GM23338 (cell line): Measurements from ENCODE around the gene CRISP1. TPM values are rescaled to one million over a fixed set of nuclear protein-coding genes. Genes with fewer than 3 reads are reported as not detected.

Source experiments
- ATAC-seq: fragments of 200-7000 bp; cut with Tn5 transposase; 3 replicates; pipeline ENCODE4 v1.9.1; 2020
- DNase-seq: peaks from one replicate; pipeline ENCODE4 v3.0.0-alpha.2; 2015; ENCODE audit warnings: low spot score
- H2AFZ ChIP-seq: fragments of 200-600 bp; sonication (generic); 2 replicates; pipeline ENCODE4 v1.8.0; 2016; ENCODE audit warnings: antibody characterized with exemption, mild to moderate bottlenecking, moderate library complexity
- H3F3A ChIP-seq: fragments of 200-600 bp; sonication (generic); replicated peaks from 2 replicates; pipeline ENCODE4 v1.8.0; 2017; ENCODE audit warnings: antibody characterized with exemption, mixed run types, low read depth
- H3K27ac ChIP-seq: fragments of 200-600 bp; sonication (generic); 2 replicates; pipeline ENCODE4 v1.6.1; 2016; ENCODE audit warnings: low read depth
- H3K27me3 ChIP-seq: fragments of 200-600 bp; sonication (generic); 2 replicates; pipeline ENCODE4 v1.8.0; 2016; ENCODE audit warnings: mild to moderate bottlenecking, mixed run types, moderate library complexity; ENCODE audit not compliant: insufficient read depth
- H3K36me3 ChIP-seq: fragments of 200-600 bp; sonication (generic); 2 replicates; pipeline ENCODE4 v1.8.0; 2016; ENCODE audit warnings: mild to moderate bottlenecking; ENCODE audit not compliant: insufficient read depth
- H3K4me1 ChIP-seq: fragments of 200-600 bp; sonication (generic); 2 replicates; pipeline ENCODE4 v1.8.0; 2016; ENCODE audit warnings: mild to moderate bottlenecking, moderate library complexity; ENCODE audit not compliant: insufficient read depth
- H3K4me2 ChIP-seq: fragments of 200-600 bp; sonication (generic); 2 replicates; pipeline ENCODE4 v1.7.1; 2017; ENCODE audit warnings: mixed run types
- H3K4me3 ChIP-seq: fragments of 200-600 bp; sonication (generic); 2 replicates; pipeline ENCODE4 v1.6.1; 2016; ENCODE audit warnings: mixed run types
- H3K79me2 ChIP-seq: fragments of 200-600 bp; sonication (generic); replicated peaks from 2 replicates; pipeline ENCODE4 v1.8.0; 2017; ENCODE audit warnings: mild to moderate bottlenecking; ENCODE audit not compliant: insufficient read depth
- H3K9me2 ChIP-seq: fragments of 200-600 bp; sonication (generic); 2 replicates; pipeline ENCODE4 v1.8.0; 2017; ENCODE audit not compliant: insufficient read depth
- H4K20me1 ChIP-seq: fragments of 200-600 bp; sonication (generic); replicated peaks from 2 replicates; pipeline ENCODE4 v1.8.0; 2017; ENCODE audit warnings: mild to moderate bottlenecking; ENCODE audit not compliant: insufficient read depth
- H3K27ac Mint-ChIP-seq: 2 replicates; pipeline ENCODE4 v1.8.0; 2020; ENCODE audit warnings: inconsistent platforms, mild to moderate bottlenecking, moderate library complexity, mixed read lengths
- H3K27me3 Mint-ChIP-seq: 3 replicates; pipeline ENCODE4 v1.8.0; 2022; ENCODE audit warnings: low read depth, mild to moderate bottlenecking, moderate library complexity, mixed read lengths, inconsistent platforms; ENCODE audit not compliant: insufficient read depth, poor library complexity
- H3K36me3 Mint-ChIP-seq: 3 replicates; pipeline ENCODE4 v1.8.0; 2021; ENCODE audit warnings: low read depth, mild to moderate bottlenecking, inconsistent platforms, moderate library complexity, mixed read lengths
- H3K4me1 Mint-ChIP-seq: 3 replicates; pipeline ENCODE4 v1.8.0; 2020; ENCODE audit warnings: mild to moderate bottlenecking, inconsistent platforms, mixed read lengths
- H3K4me3 Mint-ChIP-seq: 3 replicates; pipeline ENCODE4 v1.8.0; 2021; ENCODE audit warnings: moderate library complexity, mild to moderate bottlenecking, inconsistent platforms, mixed read lengths
- H3K9me3 Mint-ChIP-seq: 3 replicates; pipeline ENCODE4 v1.8.0; 2020; ENCODE audit warnings: moderate library complexity, mild to moderate bottlenecking, inconsistent platforms, mixed read lengths
- CREB1 ChIP-seq: fragments of 250-450 bp; sonication (Bioruptor Pico); IDR thresholded peaks from 2 replicates; pipeline ENCODE4 v1.5.0; 2020; ENCODE audit warnings: low read depth, mild to moderate bottlenecking, moderate library complexity
- JUNB ChIP-seq: IDR thresholded peaks from one replicate; pipeline ENCODE4 v1.6.1; 2016; ENCODE audit warnings: antibody characterized with exemption; ENCODE audit not compliant: unreplicated experiment
- NANOG ChIP-seq: IDR thresholded peaks from 2 replicates; pipeline ENCODE4 v1.6.1; 2016; ENCODE audit warnings: antibody characterized with exemption, borderline replicate concordance
- ZNF114 ChIP-seq: fragments of 250-450 bp; sonication (Bioruptor Pico); IDR thresholded peaks from 2 replicates; pipeline ENCODE4 v1.5.0; 2020; ENCODE audit warnings: mild to moderate bottlenecking, moderate library complexity
- ZNF331 ChIP-seq: fragments of 250-450 bp; sonication (Bioruptor Pico); IDR thresholded peaks from 2 replicates; pipeline ENCODE4 v1.5.0; 2020; ENCODE audit warnings: low read depth, mild to moderate bottlenecking, moderate library complexity
- polyA plus RNA-seq: library from polyadenylated mRNA; unstranded; fragments of >200 nt; fragmentation: Nextera tagmentation; extraction: Ambion mirVana; gene quantifications from 2 replicates; pipeline ENCODE4 v1.2.1, GENCODE V29; 2016
- total RNA-seq: library from RNA; depleted of rRNA; stranded (reverse); fragments of >200 nt; shearing (Covaris generic); gene quantifications from 2 replicates; pipeline ENCODE4 v1.2.3, GENCODE V29; 2014
- TF ChIP-seq, protein P1 (sequence below), 2 experiments: fragments of 200-600 bp in 1 of 2; sonication (generic) in 1 of 2; conservative IDR thresholded peaks; 2 replicates each; pipeline versions ENCODE4 v1.5.1 to v1.6.1; 2016 to 2017; ENCODE audit warnings: antibody characterized with exemption in 2 of 2, low read depth in 2 of 2, mild to moderate bottlenecking in 2 of 2, moderate library complexity in 1 of 2
- TF ChIP-seq, protein P2 (sequence below): IDR thresholded peaks from one replicate; pipeline ENCODE4 v1.6.1; 2018; ENCODE audit warnings: antibody characterized with exemption; ENCODE audit not compliant: unreplicated experiment
- TF ChIP-seq, protein P3 (sequence below): IDR thresholded peaks from 2 replicates; pipeline ENCODE4 v1.6.1; 2016; ENCODE audit warnings: antibody characterized with exemption

The CRISP1 gene
- total and polyA plus RNA-seq, 2 experiments from 2014 or later = not detected

DNA sequence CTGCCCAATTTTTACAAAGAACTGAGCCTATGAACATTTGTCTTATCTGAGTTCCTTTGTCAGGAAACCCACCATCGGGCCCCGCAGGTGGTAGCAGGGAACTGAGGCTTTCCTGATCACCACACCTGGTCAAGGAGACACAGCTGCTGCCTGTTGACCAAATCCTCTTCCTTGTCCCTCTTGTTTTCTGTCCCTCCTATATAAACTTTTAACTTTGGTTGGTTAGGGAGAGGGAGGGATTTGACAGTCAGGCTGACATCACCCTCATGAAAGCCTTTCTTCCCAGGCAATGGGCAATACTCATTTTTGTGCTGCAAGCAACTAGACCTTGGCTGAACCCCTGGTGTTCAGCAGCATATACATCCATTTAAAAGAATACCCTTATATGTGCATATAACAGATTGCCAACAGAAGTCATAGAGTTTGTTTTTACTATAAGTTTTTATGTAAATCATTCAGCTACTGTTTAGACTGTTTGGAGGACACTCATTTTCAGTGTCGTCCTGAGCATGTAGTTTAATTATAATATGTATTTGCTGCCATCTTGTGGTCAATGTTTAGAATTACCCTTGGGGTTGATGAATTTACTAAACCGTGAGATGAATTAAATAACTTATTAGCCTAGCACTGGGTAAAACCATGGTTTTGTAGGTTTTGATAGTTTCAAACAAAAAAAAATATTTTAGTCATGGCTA is 17.0 kb downstream of the CRISP1 start:
- H2AFZ ChIP-seq = no peak overlapping the region
- Mint-ChIP-seq H3K27ac (no peak overlapping the region), H3K9me3 (peaks cover 5% of the 10 kb centered on the region; the same call in 2 of the 3 replicates), H3K4me1 (peaks cover 5% of the 10 kb centered on the region; the same call in 2 of the 3 replicates), H3K27me3 (no peaks in the 10 kb centered on the region), H3K36me3 (no peaks in the 10 kb centered on the region; the same call in 2 of the 3 replicates), H3K4me3 (no peak overlapping the region)
- H3K4me3 ChIP-seq = no peak overlapping the region
- no peaks in the 10 kb centered on the region for H4K20me1 ChIP-seq
- H3K9me2 ChIP-seq = no peaks in the 10 kb centered on the region
- H3F3A ChIP-seq = no peaks in the 10 kb centered on the region
- H3K27ac ChIP-seq = no peak overlapping the region
- no peak overlapping the region for H3K4me2 ChIP-seq
- no peaks in the 10 kb centered on the region for H3K79me2 ChIP-seq
- TF ChIP-seq, protein P1, sequence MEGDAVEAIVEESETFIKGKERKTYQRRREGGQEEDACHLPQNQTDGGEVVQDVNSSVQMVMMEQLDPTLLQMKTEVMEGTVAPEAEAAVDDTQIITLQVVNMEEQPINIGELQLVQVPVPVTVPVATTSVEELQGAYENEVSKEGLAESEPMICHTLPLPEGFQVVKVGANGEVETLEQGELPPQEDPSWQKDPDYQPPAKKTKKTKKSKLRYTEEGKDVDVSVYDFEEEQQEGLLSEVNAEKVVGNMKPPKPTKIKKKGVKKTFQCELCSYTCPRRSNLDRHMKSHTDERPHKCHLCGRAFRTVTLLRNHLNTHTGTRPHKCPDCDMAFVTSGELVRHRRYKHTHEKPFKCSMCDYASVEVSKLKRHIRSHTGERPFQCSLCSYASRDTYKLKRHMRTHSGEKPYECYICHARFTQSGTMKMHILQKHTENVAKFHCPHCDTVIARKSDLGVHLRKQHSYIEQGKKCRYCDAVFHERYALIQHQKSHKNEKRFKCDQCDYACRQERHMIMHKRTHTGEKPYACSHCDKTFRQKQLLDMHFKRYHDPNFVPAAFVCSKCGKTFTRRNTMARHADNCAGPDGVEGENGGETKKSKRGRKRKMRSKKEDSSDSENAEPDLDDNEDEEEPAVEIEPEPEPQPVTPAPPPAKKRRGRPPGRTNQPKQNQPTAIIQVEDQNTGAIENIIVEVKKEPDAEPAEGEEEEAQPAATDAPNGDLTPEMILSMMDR (conservative IDR thresholded peaks at IDR 0.05; ENCODE audit: low read depth in 2 of 2) = peak; percentile 56 to 82
- TF ChIP-seq NANOG = no peak
- no peak for TF ChIP-seq ZNF331 (CRISPR knock-in tag)
- no peaks in the 10 kb centered on the region for H3K27me3 ChIP-seq
- no peaks in the 10 kb centered on the region for H3K4me1 ChIP-seq
- ATAC-seq (peak; percentile 81), DNase-seq (peak; percentile 78)
- H3K36me3 ChIP-seq = no peaks in the 10 kb centered on the region

DNA sequence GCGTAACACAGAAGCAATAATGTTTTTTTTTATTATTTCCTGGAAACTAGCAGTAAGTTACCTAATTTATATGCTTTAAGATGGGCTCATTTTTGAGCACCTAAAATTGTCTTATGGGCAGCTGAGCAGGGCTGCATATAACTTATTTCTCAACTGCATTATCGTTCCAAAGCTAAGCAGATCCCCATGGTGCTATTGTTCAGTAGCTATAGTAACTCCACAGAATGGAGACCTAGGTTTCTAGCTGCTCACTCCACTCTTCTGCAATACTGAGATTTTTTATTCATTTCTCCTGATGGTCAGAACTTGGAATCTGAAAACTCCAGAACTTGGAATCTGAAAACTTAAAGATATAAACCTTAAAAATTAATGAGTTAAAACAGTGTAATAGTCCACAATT is 18.7 kb downstream of the CRISP1 start:
- no peak for DNase-seq
- peaks cover 5% of the 10 kb centered on the region; the same call in 2 of the 3 replicates for H3K9me3 Mint-ChIP-seq
- ATAC-seq = no peak

More for the DNA sequence above, 18.7 kb downstream of the CRISP1 start:
- H3K4me1 ChIP-seq = no peaks in the 10 kb centered on the region
- no peaks in the 10 kb centered on the region for H3K36me3 ChIP-seq
- no peak overlapping the region for H3K4me3 ChIP-seq
- no peaks in the 10 kb centered on the region for H3K27me3 Mint-ChIP-seq
- no peaks in the 10 kb centered on the region for H4K20me1 ChIP-seq
- H3K27ac ChIP-seq = no peak overlapping the region
- H3F3A ChIP-seq = no peaks in the 10 kb centered on the region
- H3K4me3 Mint-ChIP-seq = no peak overlapping the region
- TF ChIP-seq, protein P1 (conservative IDR thresholded peaks at IDR 0.05; ENCODE audit: low read depth in 2 of 2) = no peak
- TF ChIP-seq CREB1 (CRISPR knock-in tag) = no peak
- TF ChIP-seq ZNF114 (CRISPR knock-in tag) = no peak
- TF ChIP-seq, protein P2, sequence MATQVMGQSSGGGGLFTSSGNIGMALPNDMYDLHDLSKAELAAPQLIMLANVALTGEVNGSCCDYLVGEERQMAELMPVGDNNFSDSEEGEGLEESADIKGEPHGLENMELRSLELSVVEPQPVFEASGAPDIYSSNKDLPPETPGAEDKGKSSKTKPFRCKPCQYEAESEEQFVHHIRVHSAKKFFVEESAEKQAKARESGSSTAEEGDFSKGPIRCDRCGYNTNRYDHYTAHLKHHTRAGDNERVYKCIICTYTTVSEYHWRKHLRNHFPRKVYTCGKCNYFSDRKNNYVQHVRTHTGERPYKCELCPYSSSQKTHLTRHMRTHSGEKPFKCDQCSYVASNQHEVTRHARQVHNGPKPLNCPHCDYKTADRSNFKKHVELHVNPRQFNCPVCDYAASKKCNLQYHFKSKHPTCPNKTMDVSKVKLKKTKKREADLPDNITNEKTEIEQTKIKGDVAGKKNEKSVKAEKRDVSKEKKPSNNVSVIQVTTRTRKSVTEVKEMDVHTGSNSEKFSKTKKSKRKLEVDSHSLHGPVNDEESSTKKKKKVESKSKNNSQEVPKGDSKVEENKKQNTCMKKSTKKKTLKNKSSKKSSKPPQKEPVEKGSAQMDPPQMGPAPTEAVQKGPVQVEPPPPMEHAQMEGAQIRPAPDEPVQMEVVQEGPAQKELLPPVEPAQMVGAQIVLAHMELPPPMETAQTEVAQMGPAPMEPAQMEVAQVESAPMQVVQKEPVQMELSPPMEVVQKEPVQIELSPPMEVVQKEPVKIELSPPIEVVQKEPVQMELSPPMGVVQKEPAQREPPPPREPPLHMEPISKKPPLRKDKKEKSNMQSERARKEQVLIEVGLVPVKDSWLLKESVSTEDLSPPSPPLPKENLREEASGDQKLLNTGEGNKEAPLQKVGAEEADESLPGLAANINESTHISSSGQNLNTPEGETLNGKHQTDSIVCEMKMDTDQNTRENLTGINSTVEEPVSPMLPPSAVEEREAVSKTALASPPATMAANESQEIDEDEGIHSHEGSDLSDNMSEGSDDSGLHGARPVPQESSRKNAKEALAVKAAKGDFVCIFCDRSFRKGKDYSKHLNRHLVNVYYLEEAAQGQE = no peak
- TF ChIP-seq, protein P3, sequence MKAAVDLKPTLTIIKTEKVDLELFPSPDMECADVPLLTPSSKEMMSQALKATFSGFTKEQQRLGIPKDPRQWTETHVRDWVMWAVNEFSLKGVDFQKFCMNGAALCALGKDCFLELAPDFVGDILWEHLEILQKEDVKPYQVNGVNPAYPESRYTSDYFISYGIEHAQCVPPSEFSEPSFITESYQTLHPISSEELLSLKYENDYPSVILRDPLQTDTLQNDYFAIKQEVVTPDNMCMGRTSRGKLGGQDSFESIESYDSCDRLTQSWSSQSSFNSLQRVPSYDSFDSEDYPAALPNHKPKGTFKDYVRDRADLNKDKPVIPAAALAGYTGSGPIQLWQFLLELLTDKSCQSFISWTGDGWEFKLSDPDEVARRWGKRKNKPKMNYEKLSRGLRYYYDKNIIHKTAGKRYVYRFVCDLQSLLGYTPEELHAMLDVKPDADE = no peak
- TF ChIP-seq JUNB = no peak
- no peaks in the 10 kb centered on the region for H3K27me3 ChIP-seq
- H2AFZ ChIP-seq = no peak overlapping the region; the same call in 1 of the 2 replicates
- H3K36me3 Mint-ChIP-seq = no peaks in the 10 kb centered on the region; the same call in 2 of the 3 replicates
- H3K27ac Mint-ChIP-seq = no peak overlapping the region
- no peaks in the 10 kb centered on the region for H3K9me2 ChIP-seq
- H3K4me1 Mint-ChIP-seq = peaks cover 5% of the 10 kb centered on the region; the same call in 2 of the 3 replicates
- H3K79me2 ChIP-seq = no peaks in the 10 kb centered on the region
- no peak overlapping the region for H3K4me2 ChIP-seq
